ENCODE results near the gene LEAP2. TPM values are rescaled to one million over a fixed set of nuclear protein-coding genes. Genes with fewer than 3 reads are reported as not detected.

Gene LEAP2
- total and polyA plus RNA-seq, 2 of the 8 experiments (the other 6 are each of a cell fraction or from before 2014, with no cell fraction given) = 1.8 to 2.9 TPM

GRCh38 chr5:132889501-132889900 lies 16.0 kb downstream of the LEAP2 start:
- Histone ChIP-seq H2AFZ (ENCODE audit: low read length) (no peak overlapping the region), H3K56ac (replicated peaks; ENCODE audit: insufficient read length, low read depth, low read length) (no peak overlapping the region), H3K27ac (ENCODE audit: low read depth, low read length) (no peak overlapping the region), H4K8ac (ENCODE audit: extremely low read depth, insufficient read depth, low read length) (no peak overlapping the region), H3K23ac (ENCODE audit: insufficient read length) (no peak overlapping the region), H2BK15ac (ENCODE audit: low read length) (no peak overlapping the region), H3K18ac (ENCODE audit: extremely low read depth, low read length) (no peak overlapping the region), H3K4me1 (replicated peaks in 1 of 4; ENCODE audit: control insufficient read depth in 3 of 4, insufficient read depth in 4 of 4, low read length in 3 of 4) (no peaks in the 10 kb centered on the region), H2AK5ac (ENCODE audit: low read depth, low read length) (no peak overlapping the region), H3K27me3 (replicated peaks in 1 of 4; ENCODE audit: control insufficient read depth in 3 of 4, extremely low read depth in 1 of 4, insufficient read depth in 3 of 4, low read length in 3 of 4) (no peaks in the 10 kb centered on the region; a peak in 1 of 7 replicates), H4K91ac (replicated peaks; ENCODE audit: insufficient read length, low read length) (no peak overlapping the region), H3K4me2 (ENCODE audit: insufficient read depth in 1 of 2, low read depth in 2 of 2, low read length in 2 of 2) (no peak overlapping the region), H3K9ac (replicated peaks in 1 of 4; ENCODE audit: extremely low read depth in 1 of 4, low read depth in 3 of 4, low read length in 3 of 4) (no peak overlapping the region), H3K4ac (replicated peaks; ENCODE audit: insufficient read length, low read depth, low read length) (no peak overlapping the region), H2BK120ac (replicated peaks; ENCODE audit: low read depth, low read length) (no peak overlapping the region), H3K79me1 (ENCODE audit: low read depth, low read length) (no peaks in the 10 kb centered on the region), H3K79me2 (ENCODE audit: control insufficient read depth in 1 of 2, insufficient read depth in 2 of 2, low read length in 2 of 2) (no peaks in the 10 kb centered on the region), H4K20me1 (replicated peaks in 1 of 2; ENCODE audit: control insufficient read depth in 1 of 2, insufficient read depth in 2 of 2, low read length in 2 of 2) (peaks cover 0 to 2% of the 10 kb centered on the region in 2 experiments), H2BK5ac (ENCODE audit: low read depth, low read length) (no peak overlapping the region), H3K14ac (ENCODE audit: insufficient read length) (no peak overlapping the region), H3K4me3 (ENCODE audit: extremely low read depth in 1 of 4, insufficient read depth in 2 of 4, low read depth in 3 of 4, low read length in 4 of 4) (no peak overlapping the region), H2BK20ac (ENCODE audit: low read length) (no peak overlapping the region), H3K23me2 (ENCODE audit: low read depth, low read length) (no peaks in the 10 kb centered on the region), H2BK12ac (ENCODE audit: low read depth, low read length) (no peak overlapping the region), H3K9me3 (ENCODE audit: insufficient read depth in 2 of 2, low read depth in 1 of 2, low read length in 1 of 2) (no peaks in the 10 kb centered on the region), H3K36me3 (ENCODE audit: control insufficient read depth in 2 of 4, insufficient read depth in 4 of 4, low read length in 3 of 4) (peaks cover 13 to 85% (median 42%) of the 10 kb centered on the region in 4 experiments), H4K5ac (ENCODE audit: insufficient read length, low read depth, low read length) (no peak overlapping the region)
- ChIA-PET POLR2A (ENCODE audit: partially characterized antibody) (no interaction called here), CTCF (ENCODE audit: partially characterized antibody) (interaction anchor here (1.1 kb wide), 1 partner anchor 17 kb away, joined by 3 read pairs; no protein-coding TSS in a partner anchor)
- FAIRE-seq (no peak), DNase-seq (ENCODE audit: low read depth in 1 of 2, low spot score in 2 of 2) (no peak)
- TF ChIP-seq PHF8 (conservative IDR thresholded peaks at IDR 0.05; ENCODE audit: low read depth, low read length) (no peak), EZH2 (IDR thresholded peaks at IDR 0.05; ENCODE audit: low read depth, low read length, severe bottlenecking) (no peak), KDM1A (IDR thresholded peaks at IDR 0.05; ENCODE audit: borderline replicate concordance, low read length) (no peak), TCF12 (IDR thresholded peaks at IDR 0.05; ENCODE audit: low read depth, low read length) (no peak), MAFK (IDR thresholded peaks at IDR 0.05; ENCODE audit: low read depth, low read length) (no peak), ZNF274 (IDR thresholded peaks at IDR 0.05; ENCODE audit: borderline replicate concordance, extremely low read depth, low read length) (no peak), SP2 (IDR thresholded peaks at IDR 0.05; ENCODE audit: low read length) (no peak), SUZ12 (IDR thresholded peaks at IDR 0.05; ENCODE audit: low read length) (no peak), CBX5 (IDR thresholded peaks at IDR 0.05; ENCODE audit: low read depth, low read length) (no peak), CREB1 (IDR thresholded peaks at IDR 0.05) (no peak), CHD2 (IDR thresholded peaks at IDR 0.05; ENCODE audit: low read length) (no peak), NRF1 (IDR thresholded peaks at IDR 0.05; ENCODE audit: low read depth, low read length) (no peak), SIN3A (conservative IDR thresholded peaks at IDR 0.05 in 1 of 2, IDR thresholded peaks at IDR 0.05 in 1 of 2; ENCODE audit: low read depth in 1 of 2, low read length in 2 of 2) (no peak), POLR2A (IDR thresholded peaks at IDR 0.05; ENCODE audit: control extremely low read depth in 1 of 2, low read depth in 2 of 2, low read length in 2 of 2) (no peak)
- TF ChIP-seq, protein P1, sequence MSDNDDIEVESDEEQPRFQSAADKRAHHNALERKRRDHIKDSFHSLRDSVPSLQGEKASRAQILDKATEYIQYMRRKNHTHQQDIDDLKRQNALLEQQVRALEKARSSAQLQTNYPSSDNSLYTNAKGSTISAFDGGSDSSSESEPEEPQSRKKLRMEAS (IDR thresholded peaks at IDR 0.05) = no peak

Measured in H1 (cell line).